T-helper 1 cell (primary cell): Measurements from ENCODE around the gene TOP3A.
"Not testable (repeated sequence)": the region's sequence is repeated elsewhere in the genome, so short reads cannot be mapped to it uniquely, and the experiment has no call there.

ENCODE experiments used
- DNase-seq, 5 donors: peaks; one replicate each; pipeline ENCODE4 v3.0.0-alpha.2; 2012 to 2020

The TOP3A gene

GRCh38 chr17:18323007-18323406 lies 8.2 kb upstream of the TOP3A start:
- no peak for DNase-seq

GRCh38 chr17:18322522-18322921 lies 7.7 kb upstream of the TOP3A start:
- no peak for DNase-seq

DNA sequence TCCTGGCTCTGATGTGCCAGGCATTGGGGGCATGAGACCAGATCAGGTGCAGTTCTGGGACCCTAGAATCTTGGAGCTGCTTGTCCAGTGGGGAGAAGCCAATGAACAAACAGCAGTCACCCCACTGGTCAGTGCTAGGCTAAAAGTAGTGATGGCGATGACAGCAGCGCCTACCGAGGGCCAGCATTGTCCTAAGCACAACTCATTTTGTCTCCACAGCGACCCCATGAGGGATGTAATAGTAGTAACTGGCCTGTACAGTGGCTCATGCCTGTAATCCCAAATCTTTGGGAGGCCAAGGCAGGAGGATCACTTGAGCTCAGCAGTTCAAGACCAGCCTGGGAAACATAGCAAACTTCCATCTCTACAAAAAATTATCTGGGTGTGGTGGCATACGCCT lies 6.5 kb upstream of the TOP3A start:
- DNase-seq = no peak

DNA sequence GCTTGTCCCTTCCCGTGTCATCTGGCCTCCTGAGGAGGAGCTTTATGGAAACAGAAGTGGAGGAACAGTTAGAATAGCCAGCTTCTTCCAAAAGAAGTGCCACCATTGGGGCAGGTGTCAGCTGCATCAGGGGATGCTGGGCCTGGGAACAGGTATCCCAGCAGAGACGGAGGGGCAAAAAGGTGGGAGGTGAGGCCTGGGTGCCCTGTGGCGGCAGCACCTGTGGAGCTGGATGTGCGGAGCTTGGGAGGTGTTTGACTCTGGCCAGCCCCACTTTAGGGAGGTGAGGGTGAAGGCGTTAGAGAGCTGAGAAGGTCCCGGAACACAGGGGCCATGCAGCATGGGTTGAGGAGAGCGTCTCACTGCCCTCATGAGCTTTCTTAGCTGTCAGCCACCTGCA lies 5.5 kb upstream of the TOP3A start:
- no peak for DNase-seq

- no peak for DNase-seq
Observed at GRCh38 chr17:18319604-18320256, 4.9 kb upstream of the TOP3A start.

DNA sequence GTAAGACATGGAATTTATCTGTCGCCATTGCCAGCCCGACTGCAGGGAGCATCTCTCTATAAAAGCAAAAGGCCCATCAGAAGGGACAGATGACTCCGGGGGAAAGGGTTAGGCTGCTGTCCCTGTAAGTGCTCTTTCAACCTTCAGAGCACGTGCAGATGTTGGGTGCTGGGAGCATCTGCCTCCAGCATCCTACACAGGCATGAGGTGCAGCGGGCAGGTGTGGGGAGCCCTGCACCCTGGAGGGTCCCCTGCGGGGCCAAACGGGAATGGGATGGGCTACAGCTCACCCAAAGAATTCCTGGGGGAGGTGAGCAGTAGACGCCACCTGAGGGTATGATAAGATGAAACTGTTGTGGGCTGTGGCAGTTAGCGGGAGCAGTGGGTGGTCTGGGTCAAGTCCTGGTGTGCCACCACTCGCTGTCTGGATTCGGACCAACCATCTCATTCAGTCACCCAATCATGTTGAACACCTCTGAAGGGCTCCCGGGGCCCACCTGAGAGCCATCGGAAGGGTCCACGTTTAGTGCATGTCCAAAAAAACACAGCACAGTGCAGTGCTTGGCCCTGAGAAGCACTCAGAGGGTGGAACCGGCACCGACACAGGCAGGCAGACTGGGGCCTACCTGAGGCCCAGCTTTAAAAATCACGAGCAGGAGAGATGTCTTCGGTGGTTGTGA lies 4.1 kb upstream of the TOP3A start:
- no peak for DNase-seq

DNA sequence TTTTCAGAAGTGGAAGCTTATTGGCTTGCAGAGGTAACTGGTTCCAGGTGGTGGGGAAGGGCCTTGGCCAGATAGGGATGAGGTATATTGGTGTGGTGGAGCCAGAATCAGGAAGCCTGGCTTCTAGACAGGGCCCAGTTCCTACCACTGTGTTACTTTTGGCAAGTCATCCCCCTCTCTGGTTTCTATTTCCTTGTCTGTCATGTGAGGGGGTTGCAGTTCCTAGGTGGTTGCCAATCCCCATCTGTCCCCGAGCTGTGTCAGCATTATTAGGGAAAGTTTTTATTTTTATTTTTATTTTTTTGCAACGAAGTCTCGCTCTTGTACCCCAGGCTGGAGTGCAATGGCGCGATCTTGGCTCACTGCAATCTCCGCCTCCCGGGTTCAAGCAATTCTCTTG lies 3.3 kb upstream of the TOP3A start:
- no peak for DNase-seq

DNA sequence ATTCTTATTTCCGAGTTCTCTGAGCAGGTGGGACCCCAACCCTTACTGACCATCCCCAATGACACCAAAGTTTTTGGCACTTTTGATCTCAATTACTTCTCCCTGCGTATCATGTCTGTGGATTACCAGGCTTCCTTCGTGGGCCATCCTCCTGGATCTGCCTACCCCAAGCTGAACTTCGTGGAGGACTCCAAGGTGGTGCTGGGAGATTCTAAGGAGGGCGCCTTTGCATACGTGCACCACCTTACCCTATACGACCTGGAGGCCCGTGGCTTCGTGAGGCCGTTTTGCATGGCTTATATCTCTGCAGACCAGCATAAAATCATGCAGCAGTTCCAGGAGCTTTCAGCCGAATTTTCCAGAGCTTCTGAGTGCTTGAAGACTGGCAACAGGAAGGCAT lies 1.2 kb upstream of the TOP3A start:
- DNase-seq = no peak

DNA sequence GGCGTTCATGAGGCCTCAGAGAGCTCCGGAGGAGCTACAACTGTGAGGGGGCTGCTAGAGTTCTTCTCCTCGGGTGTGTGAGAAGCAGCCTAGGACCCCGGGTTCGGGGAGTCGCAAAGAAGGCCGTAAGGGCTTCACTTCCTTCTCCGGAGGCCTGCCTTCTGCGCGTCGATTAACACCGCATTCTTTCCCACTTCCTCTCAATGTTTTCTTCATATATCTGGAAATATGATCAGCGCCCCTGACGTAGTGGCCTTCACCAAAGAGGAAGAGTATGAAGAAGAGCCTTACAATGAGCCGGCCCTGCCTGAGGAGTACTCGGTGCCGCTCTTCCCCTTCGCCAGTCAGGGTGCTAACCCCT lies 748 bp upstream of the TOP3A start:
- DNase-seq = peak in 2 of 5 donors; percentile 31 to 50

DNA sequence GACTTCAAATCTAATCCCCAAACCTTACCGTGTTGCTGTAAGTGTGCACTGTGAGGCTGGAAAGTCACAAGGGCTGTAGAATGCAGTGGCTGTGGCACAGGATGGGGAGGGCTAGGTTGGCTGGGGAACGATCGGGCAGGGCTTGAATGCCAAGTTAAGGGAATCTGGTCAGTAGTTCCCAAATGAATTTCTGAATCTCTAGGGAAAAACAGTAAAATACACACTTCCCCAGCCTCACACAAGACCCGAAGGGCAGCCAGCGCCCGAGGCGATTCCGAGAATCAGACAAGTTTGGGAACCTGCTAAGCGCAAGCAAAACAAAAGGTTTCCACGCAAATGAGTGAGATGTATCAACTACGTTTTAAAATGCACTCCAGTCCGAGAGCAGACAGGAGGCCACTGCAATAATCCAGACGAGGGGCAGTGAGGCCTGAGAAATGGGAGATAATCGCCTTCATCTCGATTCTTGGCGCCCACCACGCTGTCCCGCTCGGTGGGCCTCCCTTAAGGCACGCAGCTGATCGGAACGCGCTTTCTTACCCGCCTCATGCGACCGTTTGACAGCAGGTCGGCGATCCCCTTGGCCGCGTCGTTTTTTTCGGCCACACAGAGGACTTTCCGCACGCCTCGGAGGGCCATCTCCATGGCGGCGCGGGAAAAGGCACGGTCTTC lies 599 bp downstream of the TOP3A start:
- DNase-seq = peak in 1 of 5 donors; percentile 18

GRCh38 chr17:18309202-18309601 lies 5.6 kb downstream of the TOP3A start:
- DNase-seq = no peak

DNA sequence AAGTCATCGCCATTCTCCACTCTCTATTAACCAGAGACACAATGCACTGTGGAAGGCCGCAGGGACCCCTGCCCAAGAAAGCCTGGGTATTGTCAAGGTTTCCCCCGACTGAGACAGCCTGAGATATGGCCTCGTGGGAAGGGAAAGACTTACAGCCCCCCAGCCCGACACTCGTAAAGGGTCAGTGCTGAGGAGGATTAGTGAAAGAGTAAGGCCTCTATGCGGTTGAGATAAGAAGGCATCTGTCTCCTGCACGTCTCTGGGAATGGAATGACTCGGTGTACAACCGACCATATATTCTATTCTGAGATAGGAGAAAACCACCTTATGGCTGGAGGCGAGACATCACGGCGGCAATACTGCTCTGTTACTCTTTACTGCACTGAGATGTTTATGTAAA lies 11.6 kb downstream of the TOP3A start:
- not testable (repeated sequence) for DNase-seq

GRCh38 chr17:18300725-18301480 lies 13.9 kb downstream of the TOP3A start:
- DNase-seq = no peak

GRCh38 chr17:18298061-18298460 lies 16.7 kb downstream of the TOP3A start:
- DNase-seq = not testable (repeated sequence)

DNA sequence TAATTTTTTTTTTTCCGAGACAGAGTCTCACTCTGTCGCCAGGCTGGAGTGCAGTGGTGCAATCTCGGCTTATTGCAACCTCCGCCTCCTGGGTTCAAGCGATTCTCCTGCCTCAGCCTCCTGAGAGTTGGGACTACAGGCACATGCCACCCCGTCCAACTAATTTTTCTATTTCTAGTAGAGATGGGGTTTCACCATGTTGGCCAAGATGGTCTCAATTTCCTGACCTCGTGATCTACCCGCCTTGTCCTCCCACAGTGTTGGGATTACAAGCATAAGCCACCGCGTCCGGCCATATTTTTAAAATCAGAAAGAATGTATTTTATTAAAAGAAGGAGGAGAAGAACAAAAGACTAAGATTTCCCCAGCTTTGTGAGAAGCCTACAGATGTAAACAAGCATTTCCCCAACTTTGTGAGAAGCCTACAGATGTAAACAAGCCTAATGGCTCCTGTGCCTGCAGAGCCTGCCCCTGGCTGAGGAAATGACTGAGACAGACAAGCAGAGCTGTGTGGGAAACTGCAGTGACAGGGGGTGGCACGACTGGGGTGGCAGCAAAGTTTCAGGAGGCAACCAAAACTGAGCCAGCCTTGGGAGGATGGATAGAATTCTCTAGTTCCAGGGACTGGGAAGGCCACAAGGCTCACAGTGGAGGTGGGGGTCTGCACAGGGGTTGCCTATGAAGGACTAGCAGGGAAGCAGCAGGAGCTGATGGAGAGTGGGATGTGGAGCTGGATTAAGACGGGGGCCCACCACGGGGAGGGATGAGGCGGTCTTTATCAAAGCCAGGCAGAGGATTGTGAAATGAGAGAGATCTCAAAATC lies 22.9 kb downstream of the TOP3A start:
- DNase-seq = no peak

- no peak for DNase-seq
Observed at GRCh38 chr17:18285296-18285695, 29.5 kb downstream of the TOP3A start.

- DNase-seq = no peak
Observed at GRCh38 chr17:18281788-18282187, 33.0 kb downstream of the TOP3A start.

DNA sequence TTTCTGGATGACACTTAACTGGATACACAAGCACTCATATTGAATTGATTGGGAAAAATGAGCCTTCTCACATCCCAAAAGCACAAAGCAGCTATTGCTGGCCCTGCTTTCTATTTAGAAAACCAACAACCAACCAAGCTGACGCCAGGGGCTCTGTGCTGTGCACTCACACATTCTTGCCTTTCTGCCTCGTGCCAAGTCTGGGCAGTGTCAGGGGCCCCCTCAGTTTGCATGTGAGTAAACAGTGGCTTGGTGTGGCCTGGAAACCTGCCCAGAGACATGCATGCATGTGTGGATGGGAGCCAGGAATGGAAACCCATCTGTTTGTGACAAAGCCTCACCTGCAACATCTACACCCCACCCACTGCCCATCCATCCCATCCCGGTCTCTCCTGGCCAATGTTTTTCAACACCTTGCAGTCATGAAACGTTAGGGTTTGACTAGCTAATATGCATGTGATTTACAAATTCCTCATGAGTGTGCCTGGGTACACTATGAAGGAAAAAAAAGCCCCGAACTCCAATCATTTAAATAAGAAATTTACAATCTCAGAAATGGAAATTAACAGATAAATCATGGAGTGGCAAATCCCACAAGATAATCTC lies 33.9 kb downstream of the TOP3A start:
- DNase-seq = no peak

DNA sequence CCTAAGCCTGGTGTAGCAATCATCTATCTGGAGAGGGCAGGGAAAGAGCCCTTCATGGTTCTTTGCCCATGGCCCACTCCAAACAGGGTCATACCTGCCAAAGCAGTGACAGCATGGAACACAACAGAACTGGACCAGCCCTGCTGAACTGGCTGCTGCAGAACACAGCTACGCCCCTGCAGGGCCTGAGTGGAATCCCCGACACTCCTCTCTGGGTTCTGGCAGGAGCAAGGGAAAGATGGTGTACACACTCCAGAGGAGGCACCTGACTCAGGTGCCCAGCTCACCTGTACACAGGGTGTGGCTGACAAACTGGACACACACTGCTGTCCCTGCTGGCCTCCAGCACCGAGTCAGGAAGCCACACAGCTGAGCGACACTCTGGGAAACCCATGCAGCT lies 34.5 kb downstream of the TOP3A start:
- DNase-seq = no peak

DNA sequence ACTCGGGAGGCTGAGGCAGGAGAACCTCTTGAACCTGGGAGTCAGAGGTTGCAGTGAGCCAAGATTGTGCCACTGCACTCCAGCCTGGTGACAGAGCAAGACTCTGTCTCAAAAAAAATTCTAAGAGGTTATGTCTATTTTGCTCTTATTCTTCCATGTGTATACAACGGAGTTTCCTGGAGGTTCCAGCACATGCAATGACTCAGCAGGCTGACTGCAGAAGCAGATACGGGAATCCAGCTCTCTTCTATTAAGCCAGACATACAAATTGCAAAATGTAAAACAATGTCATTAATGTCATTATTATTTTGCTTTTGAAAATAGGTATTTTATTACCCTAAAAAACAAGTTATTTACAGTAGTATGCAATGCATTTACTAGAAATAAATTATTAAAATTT lies 35.9 kb downstream of the TOP3A start:
- no peak for DNase-seq

DNA sequence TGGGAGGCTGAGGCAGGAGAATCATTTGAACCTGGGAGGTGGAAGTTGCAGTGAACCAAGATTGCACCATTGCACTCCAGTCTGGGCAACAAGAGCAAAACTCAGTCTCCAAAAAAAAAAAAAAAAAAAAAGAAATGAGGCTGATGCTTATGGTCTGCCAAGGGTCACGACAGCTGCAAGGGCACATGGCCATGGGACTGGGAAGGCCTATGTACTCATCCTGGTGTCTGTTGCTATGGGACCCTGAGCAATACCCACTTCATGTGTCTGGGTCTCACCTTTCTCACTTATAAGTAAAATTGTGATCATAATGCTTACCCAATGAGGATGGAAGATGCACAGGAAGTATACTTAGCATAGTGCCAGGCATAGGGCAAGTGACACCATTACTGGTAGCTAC lies 37.7 kb downstream of the TOP3A start:
- DNase-seq = no peak
